ENCODE measurements around the gene CLCNKB. TPM values are rescaled to one million over a fixed set of nuclear protein-coding genes. Genes with fewer than 3 reads are reported as not detected.

CLCNKB gene
- total and polyA plus RNA-seq, 2 of the 4 experiments (the other 2 are of a cell fraction): 0.09 TPM; not detected in 1

- Histone ChIP-seq H4K20me1 (ENCODE audit: insufficient read depth, low read length) (no peaks in the 10 kb centered on the region), H3K27ac (ENCODE audit: insufficient read depth, low read length) (no peak overlapping the region), H3K9me3 (ENCODE audit: control insufficient read depth, insufficient read depth, low read length) (no peaks in the 10 kb centered on the region), H3K14ac (replicated peaks; ENCODE audit: low read depth, low read length) (no peak overlapping the region), H3K4me3 (ENCODE audit: insufficient read depth, low read depth, low read length) (no peak overlapping the region), H2AFZ (replicated peaks; ENCODE audit: low read length, poor library complexity) (no peak overlapping the region), H3K9ac (ENCODE audit: low read depth, low read length) (no peak overlapping the region), H4K8ac (ENCODE audit: low read depth in 2 of 2, low read length in 2 of 2) (no peak overlapping the region), H3K79me1 (ENCODE audit: low read depth in 1 of 2, low read length in 2 of 2) (no peaks in the 10 kb centered on the region), H2BK20ac (ENCODE audit: low read depth, low read length) (no peak overlapping the region), H2BK120ac (ENCODE audit: low read depth, low read length) (no peak overlapping the region), H2AK5ac (ENCODE audit: low read depth, low read length) (no peak overlapping the region), H3K56ac (ENCODE audit: extremely low read depth, insufficient read depth, low read length) (no peak overlapping the region), H4K91ac (ENCODE audit: insufficient read depth, low read depth, low read length) (no peak overlapping the region), H3K4ac (ENCODE audit: low read depth, low read length) (no peak overlapping the region), H3K4me2 (ENCODE audit: low read depth, low read length) (no peak overlapping the region), H3K23ac (ENCODE audit: low read depth, low read length) (no peak overlapping the region), H3K27me3 (ENCODE audit: control insufficient read depth, insufficient read depth, low read length) (peaks cover 7% of the 10 kb centered on the region; the same call in 1 of the 2 replicates), H2BK15ac (ENCODE audit: low read depth, low read length) (no peak overlapping the region), H3K9me1 (ENCODE audit: insufficient read depth, low read length) (no peaks in the 10 kb centered on the region), H3K36me3 (ENCODE audit: control insufficient read depth, insufficient read depth, low read length) (no peaks in the 10 kb centered on the region), H3K4me1 (ENCODE audit: control insufficient read depth, insufficient read depth, low read length) (peaks cover 8% of the 10 kb centered on the region), H2BK5ac (ENCODE audit: low read depth, low read length, poor library complexity, severe bottlenecking) (no peak overlapping the region), H2AK9ac (replicated peaks; ENCODE audit: low read depth, low read length, poor library complexity) (no peak overlapping the region), H4K5ac (ENCODE audit: low read depth, low read length) (no peak overlapping the region), H3K18ac (ENCODE audit: low read depth, low read length) (no peak overlapping the region)
- dilution Hi-C loops (cut with HindIII; ENCODE audit: low sequenced_read_pairs, unreplicated experiment): no loop called here
- DNase-seq: no peak
- CTCF ChIA-PET: interaction anchor here (1.4 kb wide), 1 partner anchor 11 kb away, joined by 4 read pairs; no protein-coding TSS in a partner anchor
- intact Hi-C loops (cut with micrococcal nuclease): no loop called here
- ATAC-seq (ENCODE audit: low read depth): no peak
- no TSS peak for BruUV-seq (replicated peaks)
- in situ Hi-C loops (cut with MboI; ENCODE audit: low sequenced_read_pairs): no loop called here
- TF ChIP-seq MXI1 (IDR thresholded peaks at IDR 0.05; ENCODE audit: borderline replicate concordance, low read depth, low read length): no peak
- TF ChIP-seq CHD1 (IDR thresholded peaks at IDR 0.05; ENCODE audit: low read depth, low read length): no peak
- no peak for TF ChIP-seq MAFK (IDR thresholded peaks at IDR 0.05; ENCODE audit: low read depth, low read length)
- TF ChIP-seq NFE2L2 (IDR thresholded peaks at IDR 0.05; ENCODE audit: low read depth, low read length): no peak
- no peak for TF ChIP-seq SMC3 (IDR thresholded peaks at IDR 0.05; ENCODE audit: low read depth, low read length)
- TF ChIP-seq, protein P1, sequence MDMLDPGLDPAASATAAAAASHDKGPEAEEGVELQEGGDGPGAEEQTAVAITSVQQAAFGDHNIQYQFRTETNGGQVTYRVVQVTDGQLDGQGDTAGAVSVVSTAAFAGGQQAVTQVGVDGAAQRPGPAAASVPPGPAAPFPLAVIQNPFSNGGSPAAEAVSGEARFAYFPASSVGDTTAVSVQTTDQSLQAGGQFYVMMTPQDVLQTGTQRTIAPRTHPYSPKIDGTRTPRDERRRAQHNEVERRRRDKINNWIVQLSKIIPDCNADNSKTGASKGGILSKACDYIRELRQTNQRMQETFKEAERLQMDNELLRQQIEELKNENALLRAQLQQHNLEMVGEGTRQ (IDR thresholded peaks at IDR 0.05; ENCODE audit: low read depth, low read length): no peak
- no peak for TF ChIP-seq FOS (IDR thresholded peaks at IDR 0.05; ENCODE audit: low read depth, low read length)
- TF ChIP-seq RFX5 (IDR thresholded peaks at IDR 0.05; ENCODE audit: low read depth, low read length): no peak
- WGBS, 2 experiments (ENCODE audit: extremely low coverage in 2 of 2, insufficient read length in 1 of 2): no CpG with 5 or more reads among the region's 9 CpGs
- POLR2A ChIA-PET (ENCODE audit: unreplicated experiment): no interaction called here
Observed at GRCh38 chr1:16092923-16093511, 49.4 kb downstream of the CLCNKB start.
